Astrocyte of the cerebellum (primary cell): ENCODE results near the gene LAMC3.

Experiments
- DNase-seq: peaks from one replicate; pipeline ENCODE4 v3.0.0-alpha.2; 2011; ENCODE audit warnings: low read depth
- H3K4me3 ChIP-seq: 2 replicates; pipeline ENCODE4 v1.5.1; 2011; ENCODE audit warnings: mild to moderate bottlenecking, low read depth, low read length, moderate library complexity
- CTCF ChIP-seq: IDR thresholded peaks from 2 replicates; pipeline ENCODE4 v1.5.1; 2012; ENCODE audit warnings: low read length, low read depth, moderate library complexity, mild to moderate bottlenecking; ENCODE audit errors: missing control alignments
- in situ Hi-C: cut with HindIII; loops from 2 replicates; pipeline ENCODE4 v1.10.0; 2017; ENCODE audit warnings: low sequenced_read_pairs

The LAMC3 gene

GRCh38 chr9:131082774-131083512 is 74.0 kb downstream of the LAMC3 start:
- DNase-seq = no peak
- in situ Hi-C loops = no loop called here
- no peak for TF ChIP-seq CTCF

DNA sequence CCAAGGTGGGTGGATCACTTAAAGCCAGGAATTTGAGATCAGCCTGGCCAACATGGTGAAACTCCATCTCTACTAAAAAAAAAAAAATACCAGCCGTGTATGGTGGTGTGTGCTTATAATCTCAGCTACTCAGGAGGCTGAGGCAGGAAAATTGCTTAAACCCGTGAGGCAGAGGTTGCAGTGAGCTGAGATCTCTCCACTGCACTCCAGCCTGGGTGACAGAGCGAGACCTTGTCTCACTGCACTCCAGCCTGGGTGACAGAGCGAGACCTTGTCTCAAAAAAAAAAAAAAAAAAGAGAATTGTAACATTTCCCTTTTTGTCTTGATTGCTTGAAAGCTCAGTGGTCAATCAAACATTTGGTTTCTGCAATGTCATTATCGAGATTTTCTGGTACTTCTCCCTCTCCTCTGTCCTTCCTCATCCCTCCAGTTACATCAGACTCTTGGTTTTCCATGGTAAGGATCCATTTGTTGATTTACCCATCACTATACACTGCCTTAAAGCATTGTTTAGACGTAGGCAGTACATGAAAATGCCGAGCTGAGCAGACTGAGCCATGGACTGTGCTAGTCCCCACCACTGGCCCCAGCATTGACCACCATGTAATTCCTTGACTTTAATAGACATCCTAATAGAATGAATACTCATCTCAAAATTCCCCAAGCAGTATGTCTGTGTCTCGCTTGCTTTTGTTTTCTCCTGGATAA is 75.8 kb downstream of the LAMC3 start:
- no peak overlapping the region for H3K4me3 ChIP-seq
- no peak for TF ChIP-seq CTCF
- in situ Hi-C loops = no loop called here
- no peak for DNase-seq

More at GRCh38 chr9:131082774-131083512, 74.0 kb downstream of the LAMC3 start:
- no peak overlapping the region for H3K4me3 ChIP-seq

DNA sequence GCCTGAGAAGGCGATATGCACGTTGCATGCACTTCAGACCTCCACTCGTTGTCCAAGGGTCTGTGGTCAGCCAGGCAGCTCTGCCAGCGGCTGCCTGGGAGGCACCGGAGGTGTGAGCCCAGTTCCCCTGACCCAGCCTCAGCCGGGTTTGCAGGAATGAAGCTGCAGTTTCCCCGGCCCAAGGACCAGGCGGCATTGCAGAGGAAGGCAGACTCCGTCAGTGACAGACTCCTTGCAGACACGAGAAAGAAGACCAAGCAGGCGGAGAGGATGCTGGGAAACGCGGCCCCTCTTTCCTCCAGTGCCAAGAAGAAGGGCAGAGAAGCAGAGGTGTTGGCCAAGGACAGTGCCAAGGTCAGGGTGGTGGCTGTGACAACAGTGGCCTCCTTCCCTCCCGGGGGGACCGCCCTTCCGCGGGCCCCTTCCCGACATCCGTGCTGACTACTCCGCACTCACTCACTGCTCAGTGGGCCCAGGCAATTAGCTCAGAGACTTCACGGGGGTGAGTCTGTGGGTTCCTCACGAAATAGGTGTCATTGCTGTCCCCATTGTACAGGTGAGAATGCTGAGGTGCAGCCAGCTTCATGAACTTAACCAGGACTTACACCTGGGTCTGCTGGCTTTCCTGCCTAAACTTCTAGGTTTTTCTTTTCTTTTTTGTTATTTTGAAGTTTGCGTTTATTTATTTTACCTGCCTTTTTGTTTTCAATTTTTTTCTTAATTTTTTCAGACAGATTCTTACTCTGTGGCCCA is 76.6 kb downstream of the LAMC3 start:
- TF ChIP-seq CTCF = no peak
- no peak overlapping the region for H3K4me3 ChIP-seq
- no peak for DNase-seq
- in situ Hi-C loops = no loop called here

DNA sequence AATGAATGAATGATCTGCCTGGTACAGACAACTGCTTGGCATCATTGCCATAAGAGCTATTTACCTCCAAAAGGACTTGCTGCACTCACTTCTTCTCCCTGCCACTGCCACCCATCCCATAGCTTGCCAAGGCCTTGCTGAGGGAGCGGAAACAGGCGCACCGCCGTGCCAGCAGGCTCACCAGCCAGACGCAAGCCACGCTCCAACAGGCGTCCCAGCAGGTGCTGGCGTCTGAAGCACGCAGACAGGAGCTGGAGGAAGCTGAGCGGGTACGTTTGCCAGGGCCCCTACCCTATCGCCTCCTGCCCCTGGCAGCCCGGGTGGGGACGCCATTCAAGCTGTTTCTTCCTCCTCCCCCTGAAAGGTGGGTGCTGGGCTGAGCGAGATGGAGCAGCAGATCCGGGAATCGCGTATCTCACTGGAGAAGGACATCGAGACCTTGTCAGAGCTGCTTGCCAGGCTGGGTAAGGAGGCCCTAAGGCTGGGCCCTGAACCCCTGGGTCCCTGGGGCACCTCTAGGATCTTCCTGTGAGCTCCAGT is 78.5 kb downstream of the LAMC3 start:
- no peak overlapping the region for H3K4me3 ChIP-seq
- no peak for DNase-seq
- in situ Hi-C loops = no loop called here
- no peak for TF ChIP-seq CTCF

DNA sequence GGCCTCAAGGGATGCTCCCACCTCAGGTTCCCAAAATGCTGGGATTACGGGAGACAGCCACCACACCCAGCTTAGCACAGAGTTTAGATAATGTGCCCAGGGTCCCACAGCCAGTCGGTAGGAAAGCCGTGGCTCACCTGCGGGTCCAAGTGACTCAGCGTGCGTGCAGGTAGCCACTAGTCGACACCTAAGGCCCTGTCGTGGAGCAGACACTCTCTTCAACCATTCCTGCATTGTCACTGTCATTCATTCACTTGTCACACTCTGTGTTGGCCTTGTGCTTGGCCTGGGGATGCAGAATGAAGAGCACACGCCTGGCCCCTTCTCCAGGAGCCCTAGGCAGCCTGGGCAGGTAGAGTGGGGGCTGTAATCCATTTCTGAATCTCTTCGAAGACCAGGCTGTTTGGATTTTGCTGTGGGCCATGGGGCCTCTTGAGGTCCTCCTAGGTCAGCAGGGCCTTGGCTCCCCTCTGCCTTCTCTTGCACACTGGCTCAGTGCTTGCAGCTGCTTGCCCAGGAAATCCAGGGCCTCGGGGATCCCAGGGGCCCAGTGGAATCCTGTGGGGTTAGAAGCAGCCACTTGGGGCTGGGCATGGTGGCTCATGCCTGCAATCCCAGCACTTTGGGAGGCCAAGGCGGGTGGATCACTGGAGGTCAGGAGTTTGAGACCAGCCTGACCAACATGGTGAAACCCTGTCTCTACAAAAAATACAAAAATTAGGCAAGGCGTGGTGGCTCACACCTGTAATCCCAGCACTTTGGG is 81.2 kb downstream of the LAMC3 start:
- TF ChIP-seq CTCF = no peak
- no peak overlapping the region for H3K4me3 ChIP-seq
- in situ Hi-C loops = no loop called here
- no peak for DNase-seq
